GM21526 (cell line): ENCODE measurements around the gene ADARB2.

Experiments
- ATAC-seq: cut with Tn5 transposase; IDR thresholded peaks from one replicate; pipeline ENCODE4 v1.9.1; 2021; ENCODE audit warnings: moderate library complexity; ENCODE audit not compliant: unreplicated experiment, low FRiP score

The ADARB2 gene

DNA sequence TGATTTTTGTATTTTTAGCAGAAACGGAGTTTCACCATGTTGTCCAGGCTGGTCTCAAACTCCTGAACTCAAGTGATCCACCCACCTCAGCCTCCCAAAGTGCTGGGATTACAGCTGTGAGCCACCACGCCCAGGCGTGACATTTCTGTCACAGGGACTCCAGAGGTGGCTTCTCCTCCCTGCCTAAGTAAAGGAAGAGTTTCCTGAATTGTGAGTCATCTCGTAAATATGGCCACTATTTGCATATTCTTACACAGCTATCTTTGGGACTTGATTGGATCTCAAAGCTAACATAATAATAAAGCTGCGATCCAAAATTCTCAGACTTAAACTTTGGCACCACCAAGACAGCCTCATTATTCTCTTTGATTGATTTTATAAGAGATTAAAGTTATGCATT, 50.1 kb downstream of the ADARB2 start:
- ATAC-seq, result no peak

DNA sequence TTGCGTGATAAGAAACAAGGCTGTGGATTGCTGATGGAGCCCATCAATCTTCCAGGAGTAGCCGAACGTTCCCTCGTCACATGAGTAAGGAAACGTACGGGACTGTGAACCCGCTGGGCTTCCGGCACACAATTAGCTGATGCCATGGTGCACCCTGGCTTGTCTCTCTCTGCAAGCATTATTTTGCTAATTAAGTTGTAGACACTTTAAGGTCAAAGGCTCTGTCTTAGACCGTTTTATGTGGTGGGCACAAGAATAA, 50.9 kb downstream of the ADARB2 start:
- no peak for ATAC-seq

DNA sequence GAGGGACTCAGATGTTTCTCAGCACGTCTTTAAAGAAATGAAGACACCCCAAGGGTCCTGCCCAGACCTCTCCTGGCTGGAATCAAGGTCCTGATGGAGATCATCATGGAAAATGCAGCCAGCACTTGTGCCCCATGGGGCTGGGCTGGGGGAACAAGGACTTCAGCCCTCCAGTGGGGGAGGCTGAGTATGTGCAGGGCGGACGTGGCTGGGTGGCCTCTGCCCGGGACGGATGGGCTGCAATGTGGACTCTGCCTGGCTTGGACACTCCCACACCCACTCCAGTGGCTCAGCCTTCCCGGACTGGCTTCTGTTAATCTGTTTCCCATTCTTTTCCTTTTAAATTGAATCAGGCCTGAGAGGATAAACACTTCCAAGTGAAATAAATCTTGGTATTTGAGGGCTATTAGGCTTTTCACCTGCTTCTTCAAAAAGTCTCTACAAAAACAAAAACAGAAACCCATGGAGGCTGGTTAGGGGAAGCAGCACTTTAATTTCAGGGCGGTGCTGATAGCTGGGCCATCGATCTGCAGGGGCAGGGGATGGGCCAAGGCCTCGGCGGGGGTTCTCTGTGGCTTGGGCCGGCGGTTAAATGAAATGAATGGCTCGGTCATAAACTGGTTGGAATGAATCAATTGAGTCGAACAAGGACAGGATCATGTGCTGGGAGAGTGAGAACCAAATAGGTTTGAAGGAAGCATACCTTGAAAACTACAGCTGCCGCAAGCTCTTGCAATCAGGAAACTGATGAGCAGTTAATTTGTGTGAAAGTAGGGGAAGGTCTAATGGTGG, 51.4 kb downstream of the ADARB2 start:
- ATAC-seq, result no peak

DNA sequence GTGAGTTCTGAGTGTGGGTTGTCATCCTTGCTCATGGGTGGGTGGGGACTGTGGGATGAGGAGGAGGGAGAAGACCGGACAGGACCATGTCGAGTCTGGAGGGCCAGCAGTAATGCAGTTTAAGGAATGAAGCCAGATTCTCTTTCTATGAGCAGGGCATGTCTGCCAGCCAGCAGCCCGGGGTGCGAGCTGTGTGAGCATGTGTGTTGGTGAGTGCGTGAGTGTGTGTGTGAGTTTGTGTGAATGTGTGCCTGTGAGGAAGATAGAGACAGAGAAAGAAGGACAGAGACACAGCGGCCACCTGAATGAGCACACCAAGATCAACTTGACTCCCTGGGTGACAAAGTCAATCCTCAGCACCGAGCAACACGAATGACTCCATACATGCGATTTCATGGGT, 52.3 kb downstream of the ADARB2 start:
- ATAC-seq, result no peak

DNA sequence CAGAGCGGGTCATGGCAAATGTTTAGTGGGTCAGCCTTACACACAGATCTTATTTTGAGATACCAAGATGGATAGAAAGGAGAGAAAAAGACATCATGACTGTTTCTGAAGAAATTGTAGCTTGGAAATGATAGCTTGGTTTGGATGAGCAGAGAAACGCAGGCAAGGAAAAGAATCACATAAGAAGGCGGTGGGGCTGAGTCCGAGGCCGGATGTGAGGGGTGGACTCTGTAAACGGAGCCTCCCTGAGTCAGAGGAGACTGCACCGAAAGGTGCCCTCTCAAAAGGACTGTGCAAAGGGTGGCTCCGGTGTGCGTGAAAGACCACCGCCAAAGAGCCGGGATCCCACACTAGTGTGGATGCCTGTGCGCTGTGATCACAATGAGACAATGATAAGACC, 53.7 kb downstream of the ADARB2 start:
- ATAC-seq, result no peak

DNA sequence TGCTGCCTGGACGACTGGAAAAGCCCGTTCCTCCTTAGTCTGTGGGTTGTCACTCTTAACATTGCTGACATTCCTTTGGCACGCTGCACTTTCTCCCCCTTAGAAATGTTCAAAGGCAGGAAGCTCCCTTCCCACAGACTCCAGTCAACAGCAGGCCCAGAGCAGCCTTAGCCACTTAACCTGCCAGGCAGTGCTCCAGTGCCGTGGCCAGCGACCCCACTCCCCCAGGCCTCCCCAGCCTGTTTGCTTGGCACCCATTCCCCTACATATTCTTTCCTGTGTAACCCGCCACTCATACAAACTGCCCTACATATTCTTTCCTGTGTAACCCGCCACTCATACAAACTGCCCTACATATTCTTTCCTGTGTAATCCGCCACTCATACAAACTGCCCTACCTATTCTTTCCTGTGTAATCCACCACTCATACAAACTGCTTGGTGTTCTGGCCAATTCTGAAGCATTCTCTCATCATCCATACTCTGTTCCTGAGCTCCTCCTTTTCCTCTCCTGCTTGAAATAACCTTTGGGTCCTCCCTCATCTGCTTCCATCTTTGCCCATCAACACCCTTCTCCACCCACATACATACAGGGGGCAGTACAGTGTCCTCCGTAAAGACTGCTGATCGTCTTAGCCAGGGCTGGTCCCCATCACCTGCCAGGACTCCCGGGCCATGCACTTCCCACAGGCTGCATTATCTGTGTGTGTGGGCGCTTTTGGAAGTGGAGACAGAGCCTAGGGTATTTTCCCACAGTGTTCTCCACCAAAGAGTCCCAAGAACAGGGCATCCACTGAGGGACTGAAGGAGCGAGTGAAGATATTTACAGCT, 57.3 kb downstream of the ADARB2 start:
- no peak for ATAC-seq

DNA sequence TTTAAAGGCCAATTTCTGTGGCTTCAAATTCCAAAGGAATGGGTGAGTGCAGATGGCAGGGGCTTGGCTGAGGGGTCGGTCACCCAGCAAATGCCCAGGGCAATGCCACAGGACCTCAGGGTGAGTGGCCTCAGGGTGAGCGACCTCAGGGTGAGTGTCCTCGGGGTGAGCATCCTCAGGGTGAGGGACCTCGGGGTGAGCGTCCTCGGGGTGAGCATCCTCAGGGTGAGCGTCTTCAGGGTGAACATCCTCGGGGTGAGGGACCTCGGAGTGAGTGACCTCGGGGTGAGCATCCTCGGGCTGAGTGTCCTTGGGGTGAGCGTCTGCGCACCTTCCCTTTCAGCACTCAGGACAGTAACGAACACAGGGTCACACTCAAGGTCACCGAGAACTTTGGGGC, 59.2 kb downstream of the ADARB2 start:
- no peak for ATAC-seq

DNA sequence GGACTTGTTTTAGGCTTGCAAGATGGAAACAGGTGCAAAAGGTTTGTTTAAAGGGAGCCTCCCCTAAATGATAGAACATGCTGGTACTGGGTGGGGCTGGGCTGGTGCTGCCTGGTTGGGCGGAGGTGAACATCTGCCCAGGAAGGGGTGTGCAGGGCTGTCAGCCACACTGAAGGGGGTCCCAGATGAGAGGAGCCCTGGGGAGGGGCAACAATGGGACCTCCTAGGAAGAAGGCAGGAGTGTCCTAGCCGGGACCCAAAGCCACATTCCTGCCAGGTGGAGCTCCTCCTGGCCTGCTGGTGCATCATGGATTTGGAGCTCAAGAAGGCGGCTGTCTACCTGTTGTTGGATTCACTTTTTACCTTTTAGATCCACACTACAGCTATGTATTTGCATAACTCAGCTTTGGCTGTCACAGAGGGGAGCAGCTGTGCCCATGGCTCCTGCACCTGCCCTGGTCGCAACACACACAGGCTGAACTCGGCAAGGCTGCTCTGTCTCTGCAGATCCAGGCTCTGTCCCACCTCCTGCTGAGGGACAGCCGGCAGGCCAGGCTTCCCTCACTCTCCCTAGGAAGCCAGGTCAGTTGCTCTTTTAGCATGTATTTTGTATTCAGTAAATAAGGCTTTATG, 59.9 kb downstream of the ADARB2 start:
- no peak for ATAC-seq

DNA sequence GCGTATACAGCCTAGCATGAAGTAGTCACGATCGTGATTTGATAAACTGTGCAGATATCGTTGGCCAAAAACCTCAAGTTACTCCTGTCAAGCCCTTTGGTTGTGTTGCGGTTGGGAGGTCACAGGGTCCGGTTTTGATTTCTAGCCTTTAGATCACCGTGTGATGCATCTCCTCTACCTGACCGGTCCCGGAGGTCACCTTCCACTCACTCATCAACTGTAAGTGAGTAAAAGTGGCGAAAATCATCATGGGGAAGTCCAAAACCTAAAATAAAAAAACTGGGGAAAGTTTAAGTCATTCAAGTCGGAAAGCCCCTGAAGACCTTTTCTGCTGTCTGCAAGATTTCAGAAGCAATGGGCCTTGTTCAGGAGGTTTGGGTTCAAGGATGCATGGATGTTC, 62.8 kb downstream of the ADARB2 start:
- ATAC-seq, result no peak

DNA sequence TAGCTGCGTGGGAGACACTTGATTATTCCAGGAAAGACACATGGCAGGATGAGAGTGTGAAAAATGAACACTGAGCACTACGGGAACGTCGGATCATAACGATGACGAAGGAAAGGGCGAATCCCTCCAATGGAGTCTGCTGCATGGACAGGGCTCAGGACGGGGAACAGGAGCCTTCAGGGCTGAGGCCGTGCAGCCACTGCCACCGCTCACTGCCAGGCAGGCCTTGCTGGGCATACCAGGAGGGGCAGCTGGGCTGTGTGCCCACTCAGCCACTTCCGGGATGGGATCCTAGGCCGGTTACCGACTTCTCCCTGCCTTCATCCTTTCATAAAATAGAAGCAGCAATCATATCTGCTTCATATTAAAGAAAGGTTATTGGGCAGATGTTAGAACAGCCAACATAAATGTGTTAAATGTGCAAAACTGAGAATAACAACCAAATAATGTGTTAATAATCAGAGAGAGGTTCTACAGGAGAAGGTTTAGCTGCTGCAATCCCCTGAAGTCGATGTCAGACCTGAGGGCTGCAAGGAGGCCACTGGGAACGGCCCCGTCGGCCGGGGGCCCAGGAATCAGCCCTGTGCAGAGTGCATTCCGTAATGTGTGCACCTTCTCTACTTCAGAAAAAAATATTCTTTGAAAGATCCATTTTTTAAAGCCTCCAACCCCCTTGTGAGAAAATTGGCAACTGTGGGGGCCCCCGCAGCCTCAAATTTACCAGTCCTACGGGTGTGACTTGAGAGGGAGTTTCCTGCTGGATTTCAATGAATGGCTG, 63.6 kb downstream of the ADARB2 start:
- ATAC-seq, result no peak

DNA sequence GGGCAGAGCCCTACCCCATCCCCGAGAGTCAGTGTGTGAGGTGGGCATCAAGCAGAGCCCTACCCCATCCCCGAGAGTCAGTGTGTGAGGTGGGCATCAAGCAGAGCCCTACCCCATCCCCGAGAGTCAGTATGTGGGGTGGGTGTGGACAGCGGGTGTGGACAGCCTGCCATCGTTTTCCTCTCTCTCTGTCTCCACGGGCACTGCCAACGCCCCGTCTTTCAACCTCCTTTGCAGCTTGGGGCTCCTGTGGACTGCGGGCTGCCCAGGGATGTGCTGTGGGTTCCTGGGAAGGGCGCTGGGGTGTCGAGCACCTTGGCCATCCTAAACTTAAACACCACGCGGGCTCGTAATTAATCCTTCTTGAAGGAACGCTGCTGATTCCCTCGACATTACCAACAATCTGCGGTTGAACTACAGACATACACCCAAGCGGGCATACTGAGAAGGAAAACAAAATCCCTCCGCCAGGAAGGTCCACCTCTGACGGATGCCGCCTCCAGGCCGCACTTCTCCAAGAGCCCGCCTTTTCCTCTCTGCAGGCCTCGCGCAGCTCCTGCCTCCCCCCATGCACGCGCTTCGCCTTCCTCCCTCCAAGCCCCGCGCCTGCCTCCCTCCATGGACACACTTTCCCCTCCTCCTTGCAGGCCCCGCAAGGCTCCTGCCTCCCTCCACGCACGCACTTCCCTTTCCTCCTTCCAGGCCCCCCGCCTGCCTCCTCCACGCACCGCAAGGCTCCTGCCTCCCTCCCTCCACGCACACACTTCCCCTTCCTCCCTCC, 65.1 kb downstream of the ADARB2 start:
- no peak for ATAC-seq

DNA sequence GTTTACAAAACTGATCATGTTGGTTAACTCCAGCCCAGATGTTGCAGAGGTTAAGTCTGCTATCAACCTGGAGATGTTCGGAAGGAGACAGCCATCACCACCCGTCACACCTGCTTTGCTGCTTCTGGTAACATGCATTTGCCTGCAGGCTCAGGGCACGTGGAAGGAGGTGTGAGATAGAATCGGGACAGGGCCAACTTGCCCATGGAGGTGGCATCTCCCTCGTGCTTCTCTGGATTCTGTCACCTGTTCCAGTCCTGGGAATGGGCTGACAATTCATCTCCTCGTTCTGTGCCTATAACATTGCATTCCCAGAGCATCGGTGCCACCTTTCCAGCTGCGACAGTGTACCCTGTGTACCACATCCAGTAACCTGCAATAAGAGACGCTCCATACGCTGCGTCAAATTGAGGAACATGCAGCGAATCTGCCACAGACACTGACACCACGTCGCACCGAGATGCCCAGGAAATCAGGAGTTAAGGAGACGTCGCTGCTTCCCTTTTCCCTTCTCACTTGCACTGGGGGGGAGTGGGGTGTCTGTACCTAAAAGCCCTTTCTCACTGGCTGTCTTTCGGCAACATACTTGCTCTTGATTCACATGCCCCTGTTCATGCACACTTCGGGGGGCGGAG, 65.8 kb downstream of the ADARB2 start:
- ATAC-seq, result no peak

DNA sequence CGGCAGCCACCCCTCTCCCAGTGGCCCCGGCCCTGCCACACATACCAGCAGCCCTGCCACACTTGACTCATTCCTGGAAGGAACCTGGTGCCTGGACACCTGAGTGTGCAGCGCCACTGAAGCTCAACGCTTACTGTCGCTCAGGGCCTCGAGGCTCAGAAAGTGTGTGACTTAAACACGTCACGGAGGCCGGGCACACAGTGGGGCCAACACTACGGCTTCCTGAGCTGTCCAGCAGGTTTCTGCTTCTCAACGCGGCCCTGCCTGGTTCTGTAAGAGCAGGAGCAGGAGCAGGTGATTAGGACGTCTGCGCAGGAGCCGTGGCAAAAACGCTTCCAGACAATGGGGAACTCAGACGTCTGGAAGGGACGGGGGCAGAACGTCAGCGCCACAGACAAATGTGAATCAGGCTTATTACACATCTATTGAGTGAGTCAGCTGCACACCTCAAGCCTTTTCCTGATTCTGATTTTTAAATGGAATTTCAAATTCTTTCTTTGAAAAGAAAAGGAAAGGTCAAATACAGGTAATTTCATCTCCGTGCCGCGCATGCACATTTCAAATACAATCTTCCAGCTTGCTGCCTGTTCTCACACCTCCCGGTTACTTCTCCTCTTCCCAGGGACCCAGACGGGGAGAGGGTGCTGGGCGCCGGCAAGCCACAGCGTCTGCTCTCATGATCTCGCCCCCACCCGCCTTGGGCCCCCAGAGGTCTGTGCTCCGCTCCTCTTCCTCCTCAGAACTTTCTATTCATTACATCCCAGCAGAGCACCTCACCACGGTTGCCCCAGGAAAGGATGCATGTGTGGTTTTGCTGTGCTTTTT, 66.6 kb downstream of the ADARB2 start:
- no peak for ATAC-seq

DNA sequence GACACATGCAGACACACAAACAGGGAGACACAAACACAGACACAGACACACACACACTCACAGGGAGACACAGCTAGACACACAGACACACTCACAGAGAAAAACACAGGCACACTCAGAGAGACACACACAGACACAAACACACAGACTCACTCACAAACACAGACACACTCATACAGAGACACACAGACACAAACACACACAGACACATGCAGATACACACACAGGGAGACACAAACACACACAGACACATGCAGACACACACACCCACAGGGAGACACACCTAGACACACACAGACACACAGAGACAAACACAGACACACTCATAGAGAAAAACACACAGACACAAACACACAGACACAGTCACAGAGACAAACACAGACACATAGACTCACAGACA, 67.9 kb downstream of the ADARB2 start:
- ATAC-seq, result no peak

DNA sequence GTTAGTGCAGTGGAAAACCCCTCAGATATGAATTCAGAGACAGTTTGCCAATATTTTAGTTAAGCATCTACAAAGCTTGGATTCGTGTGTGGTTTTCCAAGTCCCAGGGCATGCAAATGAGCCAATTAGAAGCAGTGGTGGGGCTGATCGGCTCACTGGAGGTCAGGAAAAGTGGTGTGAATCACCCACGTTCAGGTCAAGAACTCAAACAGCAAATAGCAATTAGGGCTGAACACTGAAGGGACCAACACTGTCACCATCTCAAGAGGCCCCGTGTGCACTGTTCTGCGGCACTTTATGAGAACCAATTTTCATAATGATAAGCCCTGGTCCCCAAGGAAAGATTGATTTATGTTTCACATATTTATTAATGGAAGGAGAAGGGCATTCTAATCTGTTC, 68.9 kb downstream of the ADARB2 start:
- ATAC-seq, result no peak

DNA sequence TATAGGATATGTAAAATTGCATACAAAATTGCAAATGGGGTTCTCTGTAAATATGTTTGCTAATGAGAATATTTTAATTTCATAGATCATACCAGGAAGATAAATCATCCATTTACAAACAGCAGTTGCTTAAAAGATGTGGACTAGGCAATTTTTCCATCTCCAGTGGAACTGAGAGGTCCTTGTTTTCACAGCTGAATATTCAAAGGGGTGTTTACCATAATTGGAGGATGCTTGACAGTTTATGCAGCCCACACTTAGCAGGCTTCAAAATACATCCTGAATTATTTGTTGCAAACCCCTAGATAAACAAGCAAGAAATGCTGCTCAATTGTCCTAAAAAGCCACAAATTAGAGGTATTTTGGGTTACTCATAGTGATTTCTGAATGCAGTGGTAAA, 69.9 kb downstream of the ADARB2 start:
- ATAC-seq, result no peak

DNA sequence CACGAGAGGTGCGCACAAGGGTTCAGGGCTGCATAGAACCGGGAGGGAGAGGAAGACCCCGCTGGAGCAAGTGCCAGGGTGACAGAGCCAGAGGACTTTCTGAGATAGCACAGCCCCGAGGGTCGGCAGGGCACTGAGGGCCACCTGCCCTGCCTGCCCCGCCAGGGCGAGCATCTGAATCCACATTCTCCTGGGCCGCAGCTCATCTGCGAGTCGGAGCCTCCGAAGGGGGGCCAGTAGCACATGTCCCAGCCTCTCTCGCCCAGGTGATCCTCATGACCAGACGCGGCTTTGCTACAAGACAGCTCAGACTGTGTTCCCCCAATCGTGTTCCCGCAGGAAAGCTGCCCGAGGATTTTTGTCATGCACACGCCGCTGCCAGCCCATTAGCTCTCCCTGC, 71.2 kb downstream of the ADARB2 start:
- ATAC-seq, result no peak

DNA sequence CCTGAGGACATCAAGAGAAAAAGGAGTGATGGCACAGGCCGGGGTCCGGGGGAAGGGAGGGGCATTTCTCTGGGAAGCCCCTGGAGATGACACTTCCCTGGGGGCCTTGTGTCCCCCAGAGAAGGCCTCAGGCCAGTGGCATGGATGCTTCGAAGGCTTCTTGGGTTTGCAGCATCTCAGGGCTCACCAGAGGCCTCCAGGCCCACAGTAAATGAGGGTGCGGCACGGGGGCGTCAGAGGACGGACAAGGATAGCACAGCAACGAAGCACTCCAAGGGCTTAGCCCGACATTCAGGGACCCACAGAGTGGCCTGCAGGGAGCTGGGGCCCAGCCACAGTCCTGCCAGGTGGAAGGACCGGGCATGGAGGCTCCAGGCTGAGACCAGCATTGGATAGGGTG, 71.6 kb downstream of the ADARB2 start:
- ATAC-seq, result no peak
